GM12878 (cell line): Measurements from ENCODE around the gene SLCO4A1. TPM values are rescaled to one million over a fixed set of nuclear protein-coding genes. Genes with fewer than 3 reads are reported as not detected.

Source experiments
- ATF2 ChIP-seq: IDR thresholded peaks from 2 replicates; pipeline ENCODE4 v1.6.1; 2012; ENCODE audit warnings: low read length, inconsistent platforms
- BHLHE40 ChIP-seq, 2 experiments: fragments of 450-650 bp in 1 of 2; IDR thresholded peaks; 2 replicates each; pipeline ENCODE4 v1.6.1; 2011 to 2017; ENCODE audit warnings: low read depth in 2 of 2, borderline replicate concordance in 1 of 2, improper control_type of control experiment in 1 of 2, low read length in 1 of 2, mild to moderate bottlenecking in 1 of 2
- CBX5 ChIP-seq: sonication (generic); IDR thresholded peaks from 2 replicates; pipeline ENCODE4 v1.6.1; 2016; ENCODE audit warnings: low read depth, moderate library complexity, mild to moderate bottlenecking, inconsistent platforms
- DPF2 ChIP-seq: fragments of 450-650 bp; IDR thresholded peaks from 2 replicates; pipeline ENCODE4 v1.6.1; 2017; ENCODE audit warnings: mild to moderate bottlenecking
- E2F8 ChIP-seq: fragments of 450-650 bp; IDR thresholded peaks from 2 replicates; pipeline ENCODE4 v1.6.1; 2018; ENCODE audit warnings: mild to moderate bottlenecking, low read depth, moderate library complexity; ENCODE audit not compliant: partially characterized antibody
- FOS ChIP-seq: IDR thresholded peaks from 3 replicates; pipeline ENCODE4 v1.6.1; 2011; ENCODE audit warnings: borderline replicate concordance; ENCODE audit not compliant: insufficient read length; ENCODE audit errors: extremely low read depth
- FOXM1 ChIP-seq: IDR thresholded peaks from 2 replicates; pipeline ENCODE4 v1.6.1; 2012; ENCODE audit warnings: low read depth, mild to moderate bottlenecking, inconsistent platforms, low read length, moderate library complexity
- GABPA ChIP-seq: IDR thresholded peaks from 2 replicates; pipeline ENCODE4 v1.6.1; 2014; ENCODE audit warnings: antibody characterized with exemption, low read depth, mild to moderate bottlenecking, inconsistent platforms
- IKZF1 ChIP-seq: fragments of 450-650 bp; conservative IDR thresholded peaks from 2 replicates; pipeline ENCODE4 v1.6.1; 2017; ENCODE audit warnings: antibody characterized with exemption, mild to moderate bottlenecking
- IRF4 ChIP-seq: IDR thresholded peaks from 2 replicates; pipeline ENCODE4 v1.6.1; 2011; ENCODE audit warnings: low read depth, low read length
- JUNB ChIP-seq: IDR thresholded peaks from 2 replicates; pipeline ENCODE4 v1.6.1; 2016; ENCODE audit warnings: antibody characterized with exemption, mild to moderate bottlenecking
- JUND ChIP-seq: IDR thresholded peaks from 2 replicates; pipeline ENCODE4 v1.6.1; 2012; ENCODE audit warnings: low read depth, mild to moderate bottlenecking, low read length, improper control_type of control experiment, moderate library complexity
- KLF5 ChIP-seq: fragments of 450-650 bp; IDR thresholded peaks from 2 replicates; pipeline ENCODE4 v1.6.1; 2014; ENCODE audit warnings: mild to moderate bottlenecking; ENCODE audit not compliant: partially characterized antibody
- MEF2A ChIP-seq: IDR thresholded peaks from 2 replicates; pipeline ENCODE4 v1.6.1; 2011; ENCODE audit warnings: low read depth, mild to moderate bottlenecking, low read length, moderate library complexity; ENCODE audit not compliant: insufficient read depth
- MEF2B ChIP-seq: fragments of 450-650 bp; IDR thresholded peaks from 2 replicates; pipeline ENCODE4 v1.6.1; 2018; ENCODE audit warnings: mild to moderate bottlenecking, moderate library complexity; ENCODE audit not compliant: partially characterized antibody, poor library complexity, severe bottlenecking
- PAX5 ChIP-seq: IDR thresholded peaks from 2 replicates; pipeline ENCODE4 v1.6.1; 2011; ENCODE audit warnings: low read depth, low read length, borderline replicate concordance
- SPI1 ChIP-seq: IDR thresholded peaks from 2 replicates; pipeline ENCODE4 v1.6.1; 2011; ENCODE audit warnings: low read depth, mild to moderate bottlenecking, low read length, moderate library complexity, borderline replicate concordance; ENCODE audit not compliant: insufficient read depth
- SREBF1 ChIP-seq: IDR thresholded peaks from 2 replicates; pipeline ENCODE4 v1.6.1; 2012; ENCODE audit warnings: mild to moderate bottlenecking, low read length
- TAF1 ChIP-seq: IDR thresholded peaks from 2 replicates; pipeline ENCODE4 v1.6.1; 2011; ENCODE audit warnings: mild to moderate bottlenecking, low read depth, low read length, borderline replicate concordance
- TCF12 ChIP-seq: IDR thresholded peaks from 2 replicates; pipeline ENCODE4 v1.6.1; 2011; ENCODE audit warnings: low read depth, mild to moderate bottlenecking, low read length
- USF1 ChIP-seq: IDR thresholded peaks from 2 replicates; pipeline ENCODE4 v1.6.1; 2011; ENCODE audit warnings: borderline replicate concordance, low read depth, mild to moderate bottlenecking, moderate library complexity, mixed read lengths, low read length; ENCODE audit not compliant: insufficient read depth; ENCODE audit errors: extremely low read length
- polyA plus RNA-seq, 11 experiments: library from polyadenylated mRNA; depleted of rRNA in 4 of 11; unstranded in 6 of 11; stranded (reverse) in 5 of 11; fragments of >200 nt; fragmentation: Nextera tagmentation in 4 of 11; fragmentation: Illumina TruSeq in 1 of 11; extraction: Ambion mirVana in 4 of 11; extraction: Trizol in 1 of 11; gene quantifications; 1 replicate in 1 of 11; 2 replicates in 10 of 11; pipeline versions ENCODE4 v1.2.1 to v1.2.3, GENCODE V29; 2011 to 2016; ENCODE audit warnings: inconsistent platforms in 2 of 11, missing spikeins in 2 of 11, low read depth in 1 of 11
- total RNA-seq, 4 experiments: library from RNA; depleted of rRNA in 3 of 4; stranded (reverse); fragments of >200 nt in 3 of 4; fragmentation: Illumina TruSeq in 1 of 4; extraction: Trizol in 1 of 4; gene quantifications; 2 replicates each; pipeline versions ENCODE4 v1.2.1 to v1.2.3, GENCODE V29; 2013 to 2021

Gene SLCO4A1
- total and polyA plus RNA-seq, 10 of the 15 experiments (the other 5 are each of a cell fraction or from before 2014, with no cell fraction given), result 2.1 to 30.7 (median 12.0) TPM

GRCh38 chr20:62652041-62652893 lies 10.0 kb downstream of the SLCO4A1 start (continued):
- no peak for TF ChIP-seq E2F8
- no peak for TF ChIP-seq FOS
- TF ChIP-seq ATF2, result peak; percentile 46; the same call in 1 of the 2 replicates
- peak; percentile 99 to 100 for TF ChIP-seq BHLHE40 (IDR thresholded peaks at IDR 0.05; ENCODE audit: borderline replicate concordance in 1 of 2, low read depth in 2 of 2, low read length in 1 of 2)
- TF ChIP-seq CBX5, result no peak
- peak; percentile 20; the same call in 1 of the 2 replicates for TF ChIP-seq DPF2
- no peak for TF ChIP-seq KLF5
- TF ChIP-seq SREBF1, result no peak
- TF ChIP-seq JUNB, result no peak; the same call in 1 of the 2 replicates
- peak; percentile 92 for TF ChIP-seq MEF2A
- TF ChIP-seq GABPA, result peak; percentile 82; the same call in 1 of the 2 replicates
- no peak for TF ChIP-seq SPI1
- TF ChIP-seq MEF2B, result peak; percentile 89
- 0 out of 2 replicates have a peak, but pooled peaks have one; percentile 12 for TF ChIP-seq TAF1
- TF ChIP-seq FOXM1, result peak; percentile 9; the same call in 1 of the 2 replicates
- peak; percentile 55 for TF ChIP-seq USF1
- peak; percentile 85 for TF ChIP-seq IKZF1
- no peak for TF ChIP-seq JUND
- peak; percentile 86 for TF ChIP-seq PAX5
- peak; percentile 46; the same call in 1 of the 2 replicates for TF ChIP-seq TCF12
- TF ChIP-seq IRF4, result 0 out of 2 replicates have a peak, but pooled peaks have one; percentile 33
